Central memory CD8-positive, alpha-beta T cell (primary cell): Measurements from ENCODE around the gene PHACTR1.

Experiments used
- ATAC-seq: fragments of 150-1000 bp; cut with Tn5 transposase; replicated peaks from 2 replicates; pipeline ENCODE4 v1.10.0; 2022; ENCODE audit warnings: mild to moderate bottlenecking, moderate FRiP score, moderate number of reproducible peaks; ENCODE audit not compliant: poor library complexity, severe bottlenecking; ENCODE audit errors: extremely low read depth
- DNase-seq, 2 donors: peaks; one replicate each; pipeline ENCODE4 v3.0.0; 2021; ENCODE audit warnings: low spot score in 2 of 2
- H3K27ac Mint-ChIP-seq: one replicate; pipeline ENCODE4 v1.8.0; 2022; ENCODE audit warnings: low read depth, mild to moderate bottlenecking, moderate library complexity, mixed read lengths
- H3K27me3 Mint-ChIP-seq: one replicate; pipeline ENCODE4 v1.8.0; 2022; ENCODE audit warnings: mixed read lengths
- H3K36me3 Mint-ChIP-seq: one replicate; pipeline ENCODE4 v1.8.0; 2022; ENCODE audit warnings: mild to moderate bottlenecking, moderate library complexity, mixed read lengths; ENCODE audit not compliant: insufficient read depth
- H3K4me1 Mint-ChIP-seq: one replicate; pipeline ENCODE4 v1.8.0; 2022; ENCODE audit warnings: mixed read lengths
- H3K4me3 Mint-ChIP-seq: one replicate; pipeline ENCODE4 v1.8.0; 2022; ENCODE audit warnings: mild to moderate bottlenecking, moderate library complexity, mixed read lengths
- H3K9me3 Mint-ChIP-seq: one replicate; pipeline ENCODE4 v1.8.0; 2022; ENCODE audit warnings: mixed read lengths

PHACTR1 gene

GRCh38 chr6:12813321-12813720 is 96.8 kb downstream of the PHACTR1 start:
- DNase-seq (no peak), ATAC-seq (no peak)

GRCh38 chr6:12814015-12814414 is 97.4 kb downstream of the PHACTR1 start:
- H3K27me3 Mint-ChIP-seq, result peaks cover 33% of the 10 kb centered on the region
- DNase-seq (no peak), ATAC-seq (no peak)
- H3K27ac Mint-ChIP-seq, result no peak overlapping the region
- H3K4me1 Mint-ChIP-seq, result no peaks in the 10 kb centered on the region
- no peaks in the 10 kb centered on the region for H3K9me3 Mint-ChIP-seq
- H3K36me3 Mint-ChIP-seq, result no peaks in the 10 kb centered on the region
- H3K4me3 Mint-ChIP-seq, result no peak overlapping the region

More at GRCh38 chr6:12813321-12813720, 96.8 kb downstream of the PHACTR1 start:
- Mint-ChIP-seq H3K4me3 (no peak overlapping the region), H3K4me1 (no peaks in the 10 kb centered on the region), H3K9me3 (no peaks in the 10 kb centered on the region), H3K36me3 (no peaks in the 10 kb centered on the region), H3K27ac (no peak overlapping the region), H3K27me3 (peaks cover 30% of the 10 kb centered on the region)

- Mint-ChIP-seq H3K27ac (no peak overlapping the region), H3K4me3 (no peak overlapping the region), H3K4me1 (no peaks in the 10 kb centered on the region), H3K36me3 (no peaks in the 10 kb centered on the region), H3K9me3 (no peaks in the 10 kb centered on the region), H3K27me3 (peaks cover 41% of the 10 kb centered on the region)
- DNase-seq (no peak), ATAC-seq (no peak)
Measured at GRCh38 chr6:12815089-12815488, 98.5 kb downstream of the PHACTR1 start.

- Mint-ChIP-seq H3K9me3 (no peaks in the 10 kb centered on the region), H3K27me3 (peaks cover 41% of the 10 kb centered on the region), H3K4me1 (no peaks in the 10 kb centered on the region), H3K27ac (no peak overlapping the region), H3K36me3 (no peaks in the 10 kb centered on the region), H3K4me3 (no peak overlapping the region)
- ATAC-seq (no peak), DNase-seq (no peak)
Measured at GRCh38 chr6:12815884-12816600, 99.5 kb downstream of the PHACTR1 start.

GRCh38 chr6:12818324-12818723 is 101.8 kb downstream of the PHACTR1 start:
- DNase-seq (no peak), ATAC-seq (no peak)
- Mint-ChIP-seq H3K27me3 (peaks cover 63% of the 10 kb centered on the region), H3K36me3 (no peaks in the 10 kb centered on the region), H3K4me1 (no peaks in the 10 kb centered on the region), H3K9me3 (no peaks in the 10 kb centered on the region), H3K27ac (no peak overlapping the region), H3K4me3 (no peak overlapping the region)

GRCh38 chr6:12823847-12824246 is 107.3 kb downstream of the PHACTR1 start:
- H3K9me3 Mint-ChIP-seq, result no peaks in the 10 kb centered on the region
- no peaks in the 10 kb centered on the region for H3K36me3 Mint-ChIP-seq
- no peak for ATAC-seq
- H3K27me3 Mint-ChIP-seq, result peaks cover 58% of the 10 kb centered on the region
- H3K4me1 Mint-ChIP-seq, result no peaks in the 10 kb centered on the region
- no peak overlapping the region for H3K27ac Mint-ChIP-seq
- DNase-seq, result no peak
- no peak overlapping the region for H3K4me3 Mint-ChIP-seq

GRCh38 chr6:12826584-12826983 is 110.0 kb downstream of the PHACTR1 start:
- no peak for ATAC-seq

GRCh38 chr6:12827921-12828320 is 111.4 kb downstream of the PHACTR1 start:
- no peak for ATAC-seq
- H3K27me3 Mint-ChIP-seq, result peaks cover 29% of the 10 kb centered on the region
- no peak overlapping the region for H3K27ac Mint-ChIP-seq
- H3K4me3 Mint-ChIP-seq, result no peak overlapping the region
- no peaks in the 10 kb centered on the region for H3K36me3 Mint-ChIP-seq
- no peak for DNase-seq
- no peaks in the 10 kb centered on the region for H3K4me1 Mint-ChIP-seq
- no peaks in the 10 kb centered on the region for H3K9me3 Mint-ChIP-seq

More at GRCh38 chr6:12826584-12826983, 110.0 kb downstream of the PHACTR1 start:
- H3K4me1 Mint-ChIP-seq, result no peaks in the 10 kb centered on the region
- peaks cover 42% of the 10 kb centered on the region for H3K27me3 Mint-ChIP-seq
- H3K36me3 Mint-ChIP-seq, result no peaks in the 10 kb centered on the region
- no peak overlapping the region for H3K4me3 Mint-ChIP-seq
- no peaks in the 10 kb centered on the region for H3K9me3 Mint-ChIP-seq
- DNase-seq, result no peak
- no peak overlapping the region for H3K27ac Mint-ChIP-seq

- Mint-ChIP-seq H3K27me3 (peaks cover 42% of the 10 kb centered on the region), H3K9me3 (peaks cover 5% of the 10 kb centered on the region), H3K4me1 (no peaks in the 10 kb centered on the region), H3K36me3 (no peaks in the 10 kb centered on the region), H3K27ac (no peak overlapping the region), H3K4me3 (no peak overlapping the region)
- ATAC-seq (no peak), DNase-seq (no peak)
Measured at GRCh38 chr6:12832226-12832735, 115.7 kb downstream of the PHACTR1 start.

- peaks cover 5% of the 10 kb centered on the region for H3K9me3 Mint-ChIP-seq
- no peak for ATAC-seq
- H3K4me3 Mint-ChIP-seq, result no peak overlapping the region
- no peaks in the 10 kb centered on the region for H3K4me1 Mint-ChIP-seq
- H3K27me3 Mint-ChIP-seq, result peaks cover 24% of the 10 kb centered on the region
- no peak overlapping the region for H3K27ac Mint-ChIP-seq
- no peak for DNase-seq
- no peaks in the 10 kb centered on the region for H3K36me3 Mint-ChIP-seq
Measured at GRCh38 chr6:12836009-12836408, 119.4 kb downstream of the PHACTR1 start.

- Mint-ChIP-seq H3K4me3 (no peak overlapping the region), H3K9me3 (peaks cover 5% of the 10 kb centered on the region), H3K36me3 (no peaks in the 10 kb centered on the region), H3K4me1 (no peaks in the 10 kb centered on the region), H3K27me3 (peaks cover 9% of the 10 kb centered on the region), H3K27ac (no peak overlapping the region)
- no peak for DNase-seq
- ATAC-seq, result no peak
Measured at GRCh38 chr6:12841619-12842018, 125.1 kb downstream of the PHACTR1 start.

GRCh38 chr6:12842114-12842513 is 125.5 kb downstream of the PHACTR1 start:
- Mint-ChIP-seq H3K4me3 (no peak overlapping the region), H3K27ac (no peak overlapping the region), H3K9me3 (no peaks in the 10 kb centered on the region), H3K36me3 (no peaks in the 10 kb centered on the region), H3K4me1 (no peaks in the 10 kb centered on the region), H3K27me3 (peaks cover 9% of the 10 kb centered on the region)
- no peak for DNase-seq
- ATAC-seq, result no peak

- Mint-ChIP-seq H3K4me3 (no peak overlapping the region), H3K27me3 (peaks cover 9% of the 10 kb centered on the region), H3K27ac (no peak overlapping the region), H3K9me3 (no peaks in the 10 kb centered on the region), H3K36me3 (no peaks in the 10 kb centered on the region), H3K4me1 (no peaks in the 10 kb centered on the region)
- DNase-seq (no peak), ATAC-seq (no peak)
Measured at GRCh38 chr6:12842658-12843057, 126.1 kb downstream of the PHACTR1 start.
